ENCODE results near the gene USP12. TPM values are rescaled to one million over a fixed set of nuclear protein-coding genes. Genes with fewer than 3 reads are reported as not detected.

Gene USP12
- total RNA-seq, 2 experiments from 2014 or later = 9.9 to 27.6 TPM

DNA sequence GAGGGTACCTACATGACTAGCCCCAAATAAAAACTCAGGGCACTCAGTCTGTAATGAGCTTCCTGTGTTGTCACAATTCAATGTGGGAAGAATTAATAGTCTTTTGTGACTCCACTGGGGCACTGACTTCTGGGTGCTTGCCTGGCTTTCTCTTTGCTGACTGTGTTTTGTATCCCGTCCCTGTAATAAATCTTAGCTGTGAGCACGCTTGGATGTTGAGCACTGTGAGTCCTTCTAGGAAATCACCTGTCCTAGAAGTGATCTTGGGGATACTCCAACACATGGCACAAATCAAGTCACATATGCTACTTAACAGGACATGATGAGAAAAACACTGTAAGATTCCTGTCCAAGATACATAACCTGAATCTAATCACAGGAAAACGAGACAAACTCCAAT lies 83.0 kb downstream of the USP12 start:
- no peak for DNase-seq (ENCODE audit: low spot score)
- BruUV-seq (replicated peaks) = no TSS peak
- H4K20me1 ChIP-seq (ENCODE audit: insufficient read depth, low read length) = no peaks in the 10 kb centered on the region
- CTCF ChIA-PET (ENCODE audit: unreplicated experiment) = no interaction called here
- intact Hi-C loops (cut with micrococcal nuclease; ENCODE audit: unreplicated experiment) = no loop called here
- no peaks in the 10 kb centered on the region for H3K4me1 ChIP-seq (ENCODE audit: insufficient read depth, low read length, poor library complexity, severe bottlenecking)
- H2AFZ ChIP-seq (ENCODE audit: low read length) = no peak overlapping the region
- POLR2A ChIA-PET = interaction anchor here (0.7 kb wide), 1 partner anchor 12 kb away, joined by 3 read pairs; no protein-coding TSS in a partner anchor
- no peak overlapping the region for H3K27ac ChIP-seq (ENCODE audit: low read depth, low read length, poor library complexity, severe bottlenecking)
- no peaks in the 10 kb centered on the region for H3K79me2 ChIP-seq (ENCODE audit: insufficient read depth, low read depth, low read length)
- peaks cover 6% of the 10 kb centered on the region; the same call in 1 of the 2 replicates for H3K9me3 ChIP-seq (ENCODE audit: low read length)
- TF ChIP-seq, protein P1, sequence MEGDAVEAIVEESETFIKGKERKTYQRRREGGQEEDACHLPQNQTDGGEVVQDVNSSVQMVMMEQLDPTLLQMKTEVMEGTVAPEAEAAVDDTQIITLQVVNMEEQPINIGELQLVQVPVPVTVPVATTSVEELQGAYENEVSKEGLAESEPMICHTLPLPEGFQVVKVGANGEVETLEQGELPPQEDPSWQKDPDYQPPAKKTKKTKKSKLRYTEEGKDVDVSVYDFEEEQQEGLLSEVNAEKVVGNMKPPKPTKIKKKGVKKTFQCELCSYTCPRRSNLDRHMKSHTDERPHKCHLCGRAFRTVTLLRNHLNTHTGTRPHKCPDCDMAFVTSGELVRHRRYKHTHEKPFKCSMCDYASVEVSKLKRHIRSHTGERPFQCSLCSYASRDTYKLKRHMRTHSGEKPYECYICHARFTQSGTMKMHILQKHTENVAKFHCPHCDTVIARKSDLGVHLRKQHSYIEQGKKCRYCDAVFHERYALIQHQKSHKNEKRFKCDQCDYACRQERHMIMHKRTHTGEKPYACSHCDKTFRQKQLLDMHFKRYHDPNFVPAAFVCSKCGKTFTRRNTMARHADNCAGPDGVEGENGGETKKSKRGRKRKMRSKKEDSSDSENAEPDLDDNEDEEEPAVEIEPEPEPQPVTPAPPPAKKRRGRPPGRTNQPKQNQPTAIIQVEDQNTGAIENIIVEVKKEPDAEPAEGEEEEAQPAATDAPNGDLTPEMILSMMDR (conservative IDR thresholded peaks at IDR 0.05; ENCODE audit: low read length) = no peak
- no peak for TF ChIP-seq EZH2phosphoT487 (IDR thresholded peaks at IDR 0.05; ENCODE audit: borderline replicate concordance, low read depth, low read length)
- no peak overlapping the region for H3K4me3 ChIP-seq (ENCODE audit: low read depth, low read length, poor library complexity, severe bottlenecking)
- no peaks in the 10 kb centered on the region for H3K9me2 ChIP-seq (ENCODE audit: insufficient read depth, low read length)
- H3K36me3 ChIP-seq (ENCODE audit: insufficient read depth, low read length) = peaks cover 43% of the 10 kb centered on the region
- no peak overlapping the region for H3K4me2 ChIP-seq (ENCODE audit: low read length)

DNA sequence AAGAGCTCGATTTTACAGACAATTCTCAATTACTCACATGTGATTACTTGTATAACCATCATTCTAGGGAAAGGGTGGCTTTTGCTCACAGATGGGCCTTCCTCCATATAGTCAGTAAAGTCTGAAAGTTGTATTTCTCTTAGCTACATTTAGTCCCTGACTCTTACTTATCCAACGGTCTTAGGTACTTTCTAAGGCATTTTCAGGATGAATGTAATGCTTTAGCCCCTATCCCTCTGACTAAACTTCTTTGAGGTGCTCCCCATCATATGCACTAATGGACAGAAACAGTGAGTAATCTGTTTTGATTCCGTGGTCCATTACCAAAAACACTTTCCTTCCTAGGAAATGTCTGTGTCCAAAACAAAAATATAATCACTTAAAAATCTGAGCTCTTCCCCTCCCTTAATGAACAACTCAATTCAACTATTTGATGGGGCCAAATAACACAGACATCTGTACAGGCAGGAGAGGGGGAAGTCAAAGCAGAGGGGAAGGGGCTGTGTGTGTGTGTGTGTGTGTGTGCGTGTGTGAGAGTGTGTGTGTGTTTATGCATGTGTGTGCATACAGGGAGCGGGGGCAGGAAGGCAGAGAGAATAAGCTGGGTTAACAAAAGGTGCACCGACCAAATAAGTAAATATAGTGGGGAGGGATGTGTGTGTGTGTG lies 84.9 kb downstream of the USP12 start:
- no peak overlapping the region for H3K4me2 ChIP-seq (ENCODE audit: low read length)
- H3K36me3 ChIP-seq (ENCODE audit: insufficient read depth, low read length) = peaks cover 35% of the 10 kb centered on the region
- H3K9me3 ChIP-seq (ENCODE audit: low read length) = peaks cover 6% of the 10 kb centered on the region; the same call in 1 of the 2 replicates
- ChIA-PET POLR2A (interaction anchor here (0.6 to 1.1 kb wide), 5 partner anchors 21 to 519 kb away, joined by 3 to 4 read pairs (median 3); no protein-coding TSS in a partner anchor), CTCF (ENCODE audit: unreplicated experiment) (no interaction called here)
- no peaks in the 10 kb centered on the region for H3K79me2 ChIP-seq (ENCODE audit: insufficient read depth, low read depth, low read length)
- H3K27ac ChIP-seq (ENCODE audit: low read depth, low read length, poor library complexity, severe bottlenecking) = no peak overlapping the region
- H3K4me1 ChIP-seq (ENCODE audit: insufficient read depth, low read length, poor library complexity, severe bottlenecking) = no peaks in the 10 kb centered on the region
- TF ChIP-seq, protein P1 (conservative IDR thresholded peaks at IDR 0.05; ENCODE audit: low read length) = no peak
- TF ChIP-seq EZH2phosphoT487 (IDR thresholded peaks at IDR 0.05; ENCODE audit: borderline replicate concordance, low read depth, low read length) = no peak
- BruUV-seq (replicated peaks) = no TSS peak
- H2AFZ ChIP-seq (ENCODE audit: low read length) = no peak overlapping the region
- no peak overlapping the region for H3K4me3 ChIP-seq (ENCODE audit: low read depth, low read length, poor library complexity, severe bottlenecking)
- intact Hi-C loops (cut with micrococcal nuclease; ENCODE audit: unreplicated experiment) = no loop called here
- DNase-seq (ENCODE audit: low spot score) = no peak
- H3K9me2 ChIP-seq (ENCODE audit: insufficient read depth, low read length) = no peaks in the 10 kb centered on the region
- no peaks in the 10 kb centered on the region for H4K20me1 ChIP-seq (ENCODE audit: insufficient read depth, low read length)

DNA sequence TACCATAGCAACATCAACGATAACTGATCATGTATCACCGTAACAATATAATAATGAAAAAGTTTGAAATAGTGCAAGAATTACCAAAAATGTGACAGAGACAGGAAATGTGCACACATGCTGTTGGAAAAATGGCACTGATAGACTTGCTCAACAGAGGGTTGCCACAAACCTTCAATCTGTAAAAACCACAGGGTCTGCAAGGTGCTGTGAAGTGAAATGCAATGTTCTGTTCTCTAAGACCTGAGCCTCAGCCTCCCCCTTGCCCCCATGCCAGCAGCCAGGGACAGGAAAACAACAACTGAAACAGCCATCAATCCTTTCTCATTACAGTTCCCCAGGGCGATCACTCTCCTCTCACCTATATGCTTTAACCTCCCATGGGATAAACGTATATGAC lies 88.4 kb downstream of the USP12 start:
- DNase-seq (ENCODE audit: low spot score) = no peak
- Histone ChIP-seq H3K27ac (ENCODE audit: low read depth, low read length, poor library complexity, severe bottlenecking) (no peak overlapping the region), H3K9me3 (ENCODE audit: low read length) (peaks cover 6% of the 10 kb centered on the region; the same call in 1 of the 2 replicates), H3K36me3 (ENCODE audit: insufficient read depth, low read length) (peaks cover 36% of the 10 kb centered on the region), H3K4me2 (ENCODE audit: low read length) (no peak overlapping the region), H3K9me2 (ENCODE audit: insufficient read depth, low read length) (no peaks in the 10 kb centered on the region), H3K79me2 (ENCODE audit: insufficient read depth, low read depth, low read length) (no peaks in the 10 kb centered on the region), H2AFZ (ENCODE audit: low read length) (no peak overlapping the region), H3K4me3 (ENCODE audit: low read depth, low read length, poor library complexity, severe bottlenecking) (no peak overlapping the region), H3K4me1 (ENCODE audit: insufficient read depth, low read length, poor library complexity, severe bottlenecking) (no peaks in the 10 kb centered on the region), H4K20me1 (ENCODE audit: insufficient read depth, low read length) (no peaks in the 10 kb centered on the region)
- no TSS peak for BruUV-seq (replicated peaks)
- CTCF ChIA-PET (ENCODE audit: unreplicated experiment) = no interaction called here
- TF ChIP-seq EZH2phosphoT487 (IDR thresholded peaks at IDR 0.05; ENCODE audit: borderline replicate concordance, low read depth, low read length) = no peak
- POLR2A ChIA-PET = no interaction called here
- intact Hi-C loops (cut with micrococcal nuclease; ENCODE audit: unreplicated experiment) = no loop called here
